Neural cell (in vitro differentiated cells): ENCODE measurements around the gene CACNA2D1.

ENCODE experiments used
- CTCF ChIP-seq: fragments of 450-650 bp; IDR thresholded peaks from 2 replicates; pipeline ENCODE4 v1.5.1; 2014; ENCODE audit warnings: antibody characterized with exemption, mild to moderate bottlenecking, moderate library complexity; ENCODE audit not compliant: poor library complexity, severe bottlenecking
- EP300 ChIP-seq: fragments of 450-650 bp; conservative IDR thresholded peaks from 2 replicates; pipeline ENCODE4 v1.6.1; 2014; ENCODE audit warnings: antibody characterized with exemption, mild to moderate bottlenecking, moderate library complexity; ENCODE audit not compliant: poor library complexity, severe bottlenecking
- POLR2AphosphoS5 ChIP-seq: IDR thresholded peaks from 2 replicates; pipeline ENCODE4 v1.6.1; 2012
- RAD21 ChIP-seq: fragments of 450-650 bp; conservative IDR thresholded peaks from 2 replicates; pipeline ENCODE4 v1.6.1; 2014; ENCODE audit warnings: antibody characterized with exemption, mild to moderate bottlenecking, moderate library complexity
- TAF1 ChIP-seq: IDR thresholded peaks from 2 replicates; pipeline ENCODE4 v1.6.1; 2012; ENCODE audit warnings: low read depth

DNA sequence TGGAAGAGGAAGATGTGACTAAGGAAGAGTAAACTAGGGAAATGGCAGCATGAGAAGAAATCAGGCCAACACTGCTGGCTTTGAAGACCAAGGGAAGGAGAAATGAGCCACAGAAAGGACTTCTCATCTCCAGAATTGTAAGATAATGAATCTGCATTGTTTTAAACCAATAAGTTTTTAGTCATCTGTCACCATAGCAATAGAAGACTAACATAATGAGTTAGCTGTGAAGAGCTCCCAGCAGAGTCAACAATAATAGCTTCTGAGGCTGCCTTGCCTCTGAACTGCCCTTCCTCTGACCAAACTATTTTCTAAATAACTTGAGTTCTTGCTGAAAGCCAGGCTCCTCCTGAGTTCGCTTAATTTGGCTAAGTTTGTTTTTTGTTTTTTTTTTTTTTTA is 103.6 kb downstream of the CACNA2D1 start:
- no peak for TF ChIP-seq EP300
- TF ChIP-seq CTCF, result no peak
- TF ChIP-seq TAF1, result no peak
- TF ChIP-seq POLR2AphosphoS5, result no peak
- no peak for TF ChIP-seq RAD21
